ENCODE results near the gene BAMBI. TPM values are rescaled to one million over a fixed set of nuclear protein-coding genes. Genes with fewer than 3 reads are reported as not detected.

Gene BAMBI
- polyA plus RNA-seq, 1 donor: 2.3 TPM

GRCh38 chr10:28674782-28675181 lies 2.5 kb upstream of the BAMBI start:
- DNase-seq (ENCODE audit: low read depth): no peak

- DNase-seq (ENCODE audit: low read depth): no peak
Measured at GRCh38 chr10:28676326-28676967, 874 bp upstream of the BAMBI start.

GRCh38 chr10:28677888-28678686 lies 766 bp downstream of the BAMBI start:
- DNase-seq (ENCODE audit: low read depth): no peak

- no peak for DNase-seq (ENCODE audit: low read depth)
Measured at GRCh38 chr10:28678687-28679457, 1.6 kb downstream of the BAMBI start.

GRCh38 chr10:28679581-28680357 lies 2.4 kb downstream of the BAMBI start:
- DNase-seq (ENCODE audit: low read depth): no peak

- DNase-seq (ENCODE audit: low read depth): no peak
Measured at GRCh38 chr10:28680358-28680752, 3.0 kb downstream of the BAMBI start.

- DNase-seq (ENCODE audit: low read depth): no peak
Measured at GRCh38 chr10:28681291-28681763, 4.0 kb downstream of the BAMBI start.

- DNase-seq (ENCODE audit: low read depth): no peak
Measured at GRCh38 chr10:28681928-28682750, 4.8 kb downstream of the BAMBI start.

- DNase-seq (ENCODE audit: low read depth): no peak
Measured at GRCh38 chr10:28684157-28684985, 7.0 kb downstream of the BAMBI start.

- DNase-seq (ENCODE audit: low read depth): no peak
Measured at GRCh38 chr10:28684986-28685580, 7.8 kb downstream of the BAMBI start.

GRCh38 chr10:28685717-28686116 lies 8.4 kb downstream of the BAMBI start:
- DNase-seq (ENCODE audit: low read depth): no peak

- DNase-seq (ENCODE audit: low read depth): no peak
Measured at GRCh38 chr10:28686835-28687682, 9.7 kb downstream of the BAMBI start.

GRCh38 chr10:28687683-28688001 lies 10.3 kb downstream of the BAMBI start:
- DNase-seq (ENCODE audit: low read depth): no peak

- no peak for DNase-seq (ENCODE audit: low read depth)
Measured at GRCh38 chr10:28690545-28690944, 13.2 kb downstream of the BAMBI start.

- DNase-seq (ENCODE audit: low read depth): no peak
Measured at GRCh38 chr10:28691187-28691694, 13.9 kb downstream of the BAMBI start.

GRCh38 chr10:28692050-28692449 lies 14.7 kb downstream of the BAMBI start:
- DNase-seq (ENCODE audit: low read depth): no peak

- no peak for DNase-seq (ENCODE audit: low read depth)
Measured at GRCh38 chr10:28694530-28694929, 17.2 kb downstream of the BAMBI start.

GRCh38 chr10:28698075-28698474 lies 20.8 kb downstream of the BAMBI start:
- DNase-seq (ENCODE audit: low read depth): no peak
